ENCODE results near the gene FNDC3B. TPM values are rescaled to one million over a fixed set of nuclear protein-coding genes. Genes with fewer than 3 reads are reported as not detected.

The FNDC3B gene
- total and polyA plus RNA-seq, 9 of the 15 experiments (the other 6 are each of a cell fraction or from before 2014, with no cell fraction given) = 7.0 to 35.8 (median 16.2) TPM

- Histone ChIP-seq H3K27me3 (ENCODE audit: control insufficient read depth in 2 of 2, insufficient read depth in 2 of 2, low read length in 2 of 2) (no peaks in the 10 kb centered on the region), H3K27ac (ENCODE audit: extremely low read depth, low read depth, low read length) (no peak overlapping the region), H3K9me3 (replicated peaks; ENCODE audit: control insufficient read depth, insufficient read depth, low read depth, low read length) (0 out of 2 replicates have a peak, but pooled peaks cover 2% of the 10 kb centered on the region), H4K20me1 (replicated peaks; ENCODE audit: control insufficient read depth, insufficient read depth, low read length) (peaks cover 4% of the 10 kb centered on the region; the same call in 1 of the 2 replicates), H3K4me1 (replicated peaks in 1 of 2; ENCODE audit: control insufficient read depth in 2 of 2, insufficient read depth in 2 of 2, low read length in 2 of 2) (peaks cover 4 to 15% of the 10 kb centered on the region in 2 experiments; a peak in 4 of 5 replicates), H3K9me1 (ENCODE audit: control insufficient read depth, insufficient read depth, low read length) (no peaks in the 10 kb centered on the region), H2AFZ (ENCODE audit: low read depth, low read length) (no peak overlapping the region), H3K9ac (ENCODE audit: insufficient read depth in 1 of 2, low read depth in 2 of 2, low read length in 2 of 2) (no peak overlapping the region), H3K4me3 (no peak overlapping the region), H3K36me3 (ENCODE audit: control insufficient read depth, insufficient read depth, low read length) (peaks cover 28% of the 10 kb centered on the region; the same call in 2 of the 3 replicates), H3K79me2 (ENCODE audit: control insufficient read depth, insufficient read depth, low read length) (peaks cover 32% of the 10 kb centered on the region), H3K4me2 (ENCODE audit: insufficient read depth, low read length) (no peak overlapping the region)
- FAIRE-seq = no peak
- ChIA-PET CTCF (ENCODE audit: low intra/inter-chr PET ratio) (no interaction called here), POLR2A (interaction anchor here (0.6 to 1.3 kb wide), 5 partner anchors 8 to 43 kb away, joined by 3 read pairs; no protein-coding TSS in a partner anchor)
- no peak for TF ChIP-seq ID3 (CRISPR knock-in tag; IDR thresholded peaks at IDR 0.05)
- no peak for TF ChIP-seq ID3 (tag; IDR thresholded peaks at IDR 0.05)
- TF ChIP-seq GMEB1 (CRISPR knock-in tag; IDR thresholded peaks at IDR 0.05) = no peak
- no peak for TF ChIP-seq RBM25 (IDR thresholded peaks at IDR 0.05; ENCODE audit: low read depth, low read length, severe bottlenecking)
- no peak for TF ChIP-seq ZNF695 (CRISPR knock-in tag; IDR thresholded peaks at IDR 0.05)
- no peak for TF ChIP-seq ZNF316 (IDR thresholded peaks at IDR 0.05)
- TF ChIP-seq ZBTB26 (CRISPR knock-in tag; IDR thresholded peaks at IDR 0.05) = no peak
- no peak for TF ChIP-seq ELF1 (tag; IDR thresholded peaks at IDR 0.05)
- no peak for TF ChIP-seq ZNF143 (CRISPR knock-in tag; IDR thresholded peaks at IDR 0.05)
- no peak for TF ChIP-seq ZNF24 (IDR thresholded peaks at IDR 0.05)
- no peak for ATAC-seq
- intact Hi-C loops (cut with micrococcal nuclease) = no loop called here
- BruUV-seq (replicated peaks) = no TSS peak
- WGBS (ENCODE audit: insufficient coverage, low coverage, missing lambda C conversion rate) = 92% methylated on average over 6 of the region's 6 CpGs
- DNase-seq (ENCODE audit: extremely low read depth in 1 of 4, low spot score in 3 of 4) = no peak
- in situ Hi-C loops (cut with MboI) = no loop called here
Observed at GRCh38 chr3:172127929-172128580, 88.7 kb downstream of the FNDC3B start.
